GM12878 (cell line): ENCODE results near the gene SOBP. TPM values are rescaled to one million over a fixed set of nuclear protein-coding genes. Genes with fewer than 3 reads are reported as not detected.

ENCODE experiments used
- ATAC-seq: fragments of 200-7000 bp; cut with Tn5 transposase; 3 replicates; pipeline ENCODE4 v1.9.1; 2020; ENCODE audit warnings: mild to moderate bottlenecking, moderate library complexity
- BruUV-seq: library from RNA; stranded (reverse); fragments of 400-500 nt; replicated peaks from 2 replicates; lab custom pipeline; 2021; lab: Mats Ljungman, UMichigan
- CTCF ChIA-PET: fragments of 300-600 bp; sonication (Branson Sonifier 250); formaldehyde crosslinking; extraction: SDS; loops from one replicate; lab custom pipeline; 2021; ENCODE audit warnings: inconsistent platforms; lab: Yijun Ruan, JAX
- POLR2A ChIA-PET: fragments of 350-600 bp; formaldehyde crosslinking; extraction: SDS; loops from one replicate; lab custom pipeline; 2021; ENCODE audit warnings: inconsistent platforms; lab: Charles Lee
- RAD21 ChIA-PET: fragments of 300-600 bp; sonication (Branson Sonifier 250); formaldehyde crosslinking; loops from one replicate; lab custom pipeline; 2023; ENCODE audit warnings: antibody characterized with exemption; ENCODE audit not compliant: unreplicated experiment; lab: Charles Lee
- SMC1A ChIA-PET: fragments of 300-600 bp; sonication (Branson Sonifier 250); formaldehyde crosslinking; loops from one replicate; lab custom pipeline; 2023; ENCODE audit not compliant: unreplicated experiment, uncharacterized antibody; lab: Charles Lee
- DNase-seq: peaks from one replicate; pipeline ENCODE4 v3.0.0-alpha.2; 2011; ENCODE audit warnings: low read depth, low spot score
- FAIRE-seq: peaks from 3 replicates; lab custom pipeline; 2011; peaks lifted over from hg19 to GRCh38; lab: Jason Lieb, UNC
- H2AFZ ChIP-seq: 2 replicates; pipeline ENCODE4 v1.6.0; 2011; ENCODE audit warnings: low read depth, low read length, control low read depth; ENCODE audit not compliant: control insufficient read depth
- H3K27ac ChIP-seq: 2 replicates; pipeline ENCODE4 v1.5.1; 2011; ENCODE audit warnings: control low read depth; ENCODE audit not compliant: control insufficient read depth, insufficient read depth
- H3K27me3 ChIP-seq, 2 experiments: replicated peaks in 1 of 2; 2 replicates each; pipeline versions ENCODE4 v1.6.0 to v1.6.1; 2011; ENCODE audit warnings: low read length in 1 of 2; ENCODE audit not compliant: control insufficient read depth in 2 of 2, insufficient read depth in 2 of 2
- H3K36me3 ChIP-seq, 2 experiments: 2 replicates each; pipeline ENCODE4 v1.5.1; 2011; ENCODE audit warnings: low read length in 1 of 2; ENCODE audit not compliant: control insufficient read depth in 2 of 2, insufficient read depth in 2 of 2
- H3K4me1 ChIP-seq: 2 replicates; pipeline ENCODE4 v1.6.1; 2011; ENCODE audit warnings: mild to moderate bottlenecking, low read length, moderate library complexity, mixed read lengths; ENCODE audit not compliant: control insufficient read depth, insufficient read depth
- H3K4me2 ChIP-seq: 2 replicates; pipeline ENCODE4 v1.6.0; 2011; ENCODE audit warnings: control low read depth; ENCODE audit not compliant: control insufficient read depth, insufficient read depth
- H3K4me3 ChIP-seq: fragments of 200-600 bp; sonication (generic); 2 replicates; pipeline ENCODE4 v1.5.1; 2016
- H3K79me2 ChIP-seq: 2 replicates; pipeline ENCODE4 v1.6.0; 2011; ENCODE audit warnings: low read length; ENCODE audit not compliant: control insufficient read depth, insufficient read depth
- H3K9ac ChIP-seq: 2 replicates; pipeline ENCODE4 v1.8.0; 2011; ENCODE audit warnings: low read length, control low read depth, mixed read lengths; ENCODE audit not compliant: control insufficient read depth, insufficient read depth
- H3K9me3 ChIP-seq: replicated peaks from 3 replicates; pipeline ENCODE4 v1.5.1; 2011; ENCODE audit warnings: mild to moderate bottlenecking, low read length; ENCODE audit not compliant: control insufficient read depth, insufficient read depth
- H4K20me1 ChIP-seq: 2 replicates; pipeline ENCODE4 v1.6.0; 2011; ENCODE audit not compliant: control insufficient read depth, insufficient read depth
- CHD4 ChIP-seq: fragments of 200-600 bp; sonication (generic); IDR thresholded peaks from 2 replicates; pipeline ENCODE4 v1.6.1; 2016; ENCODE audit warnings: mild to moderate bottlenecking
- EZH2 ChIP-seq: IDR thresholded peaks from 2 replicates; pipeline ENCODE4 v1.6.1; 2012; ENCODE audit warnings: low read depth, mild to moderate bottlenecking, control low read depth, inconsistent platforms, low read length, borderline replicate concordance; ENCODE audit not compliant: control insufficient read depth
- MEF2B ChIP-seq: fragments of 450-650 bp; IDR thresholded peaks from 2 replicates; pipeline ENCODE4 v1.6.1; 2018; ENCODE audit warnings: mild to moderate bottlenecking, moderate library complexity; ENCODE audit not compliant: partially characterized antibody, poor library complexity, severe bottlenecking
- PBX3 ChIP-seq: IDR thresholded peaks from 2 replicates; pipeline ENCODE4 v1.6.1; 2011; ENCODE audit warnings: mild to moderate bottlenecking, low read depth, low read length, moderate library complexity; ENCODE audit not compliant: insufficient replicate concordance
- SIX5 ChIP-seq: IDR thresholded peaks from 2 replicates; pipeline ENCODE4 v1.6.1; 2011; ENCODE audit warnings: mild to moderate bottlenecking, low read depth, low read length, moderate library complexity; ENCODE audit not compliant: severe bottlenecking
- SUZ12 ChIP-seq: fragments of 200-600 bp; sonication (generic); IDR thresholded peaks from one replicate; pipeline ENCODE4 v1.6.1; 2018; ENCODE audit warnings: antibody characterized with exemption, mild to moderate bottlenecking; ENCODE audit not compliant: unreplicated experiment
- USF2 ChIP-seq: IDR thresholded peaks from 2 replicates; pipeline ENCODE4 v1.6.1; 2011; ENCODE audit warnings: low read depth, low read length, improper control_type of control experiment, borderline replicate concordance
- ZBTB33 ChIP-seq: fragments of 450-650 bp; IDR thresholded peaks from 2 replicates; pipeline ENCODE4 v1.6.1; 2017; ENCODE audit warnings: mild to moderate bottlenecking
- ZSCAN29 ChIP-seq: fragments of 450-650 bp; IDR thresholded peaks from 2 replicates; pipeline ENCODE4 v1.6.1; 2017; ENCODE audit warnings: mild to moderate bottlenecking, moderate library complexity
- WGBS: methylation state at CpG from one replicate; pipeline ENCODE4 v1.1.6; 2016; ENCODE audit warnings: low lambda C conversion rate; ENCODE audit not compliant: insufficient replicate concordance, insufficient coverage; ENCODE audit errors: missing lambda C conversion rate; 5-methylcytosine and 5-hydroxymethylcytosine counted together
- in situ Hi-C: fragments of 300-500 bp; cut with MboI; formaldehyde crosslinking; loops from 9 replicates; pipeline ENCODE4 v1.14.3; 2018; ENCODE audit warnings: mixed read lengths
- intact Hi-C: fragments of 100-400 bp; cut with micrococcal nuclease; formaldehyde crosslinking; loops from one replicate; pipeline ENCODE4 v1.14.2; 2022; ENCODE audit not compliant: unreplicated experiment
- polyA plus RNA-seq, 11 experiments: library from polyadenylated mRNA; depleted of rRNA in 4 of 11; unstranded in 6 of 11; stranded (reverse) in 5 of 11; fragments of >200 nt; fragmentation: Nextera tagmentation in 4 of 11; fragmentation: Illumina TruSeq in 1 of 11; extraction: Ambion mirVana in 4 of 11; extraction: Trizol in 1 of 11; gene quantifications; 1 replicate in 1 of 11; 2 replicates in 10 of 11; pipeline versions ENCODE4 v1.2.1 to v1.2.3, GENCODE V29; 2011 to 2016; ENCODE audit warnings: inconsistent platforms in 2 of 11, missing spikeins in 2 of 11, low read depth in 1 of 11
- total RNA-seq, 4 experiments: library from RNA; depleted of rRNA in 3 of 4; stranded (reverse); fragments of >200 nt in 3 of 4; fragmentation: Illumina TruSeq in 1 of 4; extraction: Trizol in 1 of 4; gene quantifications; 2 replicates each; pipeline versions ENCODE4 v1.2.1 to v1.2.3, GENCODE V29; 2013 to 2021
- TF ChIP-seq, protein P1 (sequence below): fragments of 450-650 bp; IDR thresholded peaks from 2 replicates; pipeline ENCODE4 v1.6.1; 2017; ENCODE audit warnings: mild to moderate bottlenecking, moderate library complexity
- TF ChIP-seq, protein P2 (sequence below), 3 experiments: IDR thresholded peaks in 2 of 3; conservative IDR thresholded peaks in 1 of 3; 2 replicates each; pipeline ENCODE4 v1.5.1; 2011; ENCODE audit warnings: low read depth in 3 of 3, low read length in 3 of 3, mild to moderate bottlenecking in 3 of 3, control low read depth in 2 of 3, moderate library complexity in 2 of 3, inconsistent platforms in 1 of 3, mixed read lengths in 1 of 3; ENCODE audit not compliant: control insufficient read depth in 2 of 3, insufficient read depth in 1 of 3; ENCODE audit errors: extremely low read depth in 1 of 3

Gene SOBP
- total and polyA plus RNA-seq, 10 of the 15 experiments (the other 5 are each of a cell fraction or from before 2014, with no cell fraction given): 0.49 to 1.9 (median 0.78) TPM

DNA sequence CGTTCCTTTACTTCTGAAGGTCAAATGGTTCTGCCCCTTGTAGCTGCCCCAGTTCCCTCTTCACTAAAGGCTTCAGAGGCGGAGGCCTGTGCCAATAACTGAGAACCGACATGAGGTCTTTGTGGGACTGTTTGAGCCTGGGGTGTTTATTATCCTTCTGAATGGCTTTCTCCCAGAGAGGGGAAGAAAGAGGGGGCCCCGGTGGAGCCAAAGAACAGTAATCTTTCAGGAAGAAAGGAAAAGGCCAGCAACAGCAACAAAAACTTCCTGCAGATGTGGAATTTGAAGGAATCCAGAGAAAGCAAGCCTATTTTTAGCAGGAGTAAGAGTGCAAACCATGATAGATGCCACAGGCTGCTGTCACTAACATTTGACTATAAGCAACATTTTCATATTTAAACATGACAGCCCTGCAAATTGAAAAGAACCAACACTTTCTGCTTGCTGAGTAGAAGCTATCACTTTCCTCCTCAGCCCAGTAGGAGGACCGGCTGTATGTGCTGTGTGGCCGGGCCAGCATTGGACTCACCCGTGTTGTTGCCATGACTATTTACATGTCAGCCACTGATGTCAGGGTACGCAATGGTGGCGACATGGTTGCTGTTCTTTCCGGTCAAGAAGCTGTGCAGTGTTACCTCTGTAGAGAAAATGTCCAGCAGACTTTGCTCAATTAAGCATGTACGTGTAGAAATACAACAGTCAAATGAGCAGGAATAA, 121.3 kb downstream of the SOBP start:
- no peaks in the 10 kb centered on the region for H4K20me1 ChIP-seq
- CTCF ChIA-PET: interaction anchor here (1.0 kb wide), 1 partner anchor 116 kb away, joined by 3 read pairs; no protein-coding TSS in a partner anchor
- no peak overlapping the region for H3K27ac ChIP-seq
- H3K36me3 ChIP-seq: no peaks in the 10 kb centered on the region
- POLR2A ChIA-PET: no interaction called here
- no peaks in the 10 kb centered on the region for H3K4me1 ChIP-seq
- H3K4me3 ChIP-seq: no peak overlapping the region
- SMC1A ChIA-PET: interaction anchor here (1.1 to 1.6 kb wide), 2 partner anchors 11 to 63 kb away, joined by 3 to 6 read pairs; no protein-coding TSS in a partner anchor
- H3K27me3 ChIP-seq: no peaks in the 10 kb centered on the region; a peak in 2 of 4 replicates
- H3K79me2 ChIP-seq: no peaks in the 10 kb centered on the region
- H3K9ac ChIP-seq: no peak overlapping the region
- BruUV-seq: no TSS peak
- no peak overlapping the region for H3K4me2 ChIP-seq
- no peak for ATAC-seq
- RAD21 ChIA-PET: no interaction called here
- no peak for FAIRE-seq
- intact Hi-C loops (no loop called here), in situ Hi-C loops (no loop called here)
- 69% methylated on average over 11 of the region's 11 CpGs for WGBS
- H3K9me3 ChIP-seq: no peaks in the 10 kb centered on the region
- no peak for DNase-seq
- no peak overlapping the region for H2AFZ ChIP-seq
- no peak for TF ChIP-seq SIX5
- no peak for TF ChIP-seq ZBTB33
- TF ChIP-seq ZSCAN29: no peak
- no peak for TF ChIP-seq CHD4
- TF ChIP-seq MEF2B: no peak
- no peak for TF ChIP-seq SUZ12
- TF ChIP-seq, protein P1, sequence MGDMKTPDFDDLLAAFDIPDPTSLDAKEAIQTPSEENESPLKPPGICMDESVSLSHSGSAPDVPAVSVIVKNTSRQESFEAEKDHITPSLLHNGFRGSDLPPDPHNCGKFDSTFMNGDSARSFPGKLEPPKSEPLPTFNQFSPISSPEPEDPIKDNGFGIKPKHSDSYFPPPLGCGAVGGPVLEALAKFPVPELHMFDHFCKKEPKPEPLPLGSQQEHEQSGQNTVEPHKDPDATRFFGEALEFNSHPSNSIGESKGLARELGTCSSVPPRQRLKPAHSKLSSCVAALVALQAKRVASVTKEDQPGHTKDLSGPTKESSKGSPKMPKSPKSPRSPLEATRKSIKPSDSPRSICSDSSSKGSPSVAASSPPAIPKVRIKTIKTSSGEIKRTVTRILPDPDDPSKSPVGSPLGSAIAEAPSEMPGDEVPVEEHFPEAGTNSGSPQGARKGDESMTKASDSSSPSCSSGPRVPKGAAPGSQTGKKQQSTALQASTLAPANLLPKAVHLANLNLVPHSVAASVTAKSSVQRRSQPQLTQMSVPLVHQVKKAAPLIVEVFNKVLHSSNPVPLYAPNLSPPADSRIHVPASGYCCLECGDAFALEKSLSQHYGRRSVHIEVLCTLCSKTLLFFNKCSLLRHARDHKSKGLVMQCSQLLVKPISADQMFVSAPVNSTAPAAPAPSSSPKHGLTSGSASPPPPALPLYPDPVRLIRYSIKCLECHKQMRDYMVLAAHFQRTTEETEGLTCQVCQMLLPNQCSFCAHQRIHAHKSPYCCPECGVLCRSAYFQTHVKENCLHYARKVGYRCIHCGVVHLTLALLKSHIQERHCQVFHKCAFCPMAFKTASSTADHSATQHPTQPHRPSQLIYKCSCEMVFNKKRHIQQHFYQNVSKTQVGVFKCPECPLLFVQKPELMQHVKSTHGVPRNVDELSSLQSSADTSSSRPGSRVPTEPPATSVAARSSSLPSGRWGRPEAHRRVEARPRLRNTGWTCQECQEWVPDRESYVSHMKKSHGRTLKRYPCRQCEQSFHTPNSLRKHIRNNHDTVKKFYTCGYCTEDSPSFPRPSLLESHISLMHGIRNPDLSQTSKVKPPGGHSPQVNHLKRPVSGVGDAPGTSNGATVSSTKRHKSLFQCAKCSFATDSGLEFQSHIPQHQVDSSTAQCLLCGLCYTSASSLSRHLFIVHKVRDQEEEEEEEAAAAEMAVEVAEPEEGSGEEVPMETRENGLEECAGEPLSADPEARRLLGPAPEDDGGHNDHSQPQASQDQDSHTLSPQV: no peak
- TF ChIP-seq EZH2: no peak
- TF ChIP-seq PBX3: no peak
- TF ChIP-seq, protein P2, sequence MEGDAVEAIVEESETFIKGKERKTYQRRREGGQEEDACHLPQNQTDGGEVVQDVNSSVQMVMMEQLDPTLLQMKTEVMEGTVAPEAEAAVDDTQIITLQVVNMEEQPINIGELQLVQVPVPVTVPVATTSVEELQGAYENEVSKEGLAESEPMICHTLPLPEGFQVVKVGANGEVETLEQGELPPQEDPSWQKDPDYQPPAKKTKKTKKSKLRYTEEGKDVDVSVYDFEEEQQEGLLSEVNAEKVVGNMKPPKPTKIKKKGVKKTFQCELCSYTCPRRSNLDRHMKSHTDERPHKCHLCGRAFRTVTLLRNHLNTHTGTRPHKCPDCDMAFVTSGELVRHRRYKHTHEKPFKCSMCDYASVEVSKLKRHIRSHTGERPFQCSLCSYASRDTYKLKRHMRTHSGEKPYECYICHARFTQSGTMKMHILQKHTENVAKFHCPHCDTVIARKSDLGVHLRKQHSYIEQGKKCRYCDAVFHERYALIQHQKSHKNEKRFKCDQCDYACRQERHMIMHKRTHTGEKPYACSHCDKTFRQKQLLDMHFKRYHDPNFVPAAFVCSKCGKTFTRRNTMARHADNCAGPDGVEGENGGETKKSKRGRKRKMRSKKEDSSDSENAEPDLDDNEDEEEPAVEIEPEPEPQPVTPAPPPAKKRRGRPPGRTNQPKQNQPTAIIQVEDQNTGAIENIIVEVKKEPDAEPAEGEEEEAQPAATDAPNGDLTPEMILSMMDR (IDR thresholded peaks at IDR 0.05 in 2 of 3, conservative IDR thresholded peaks at IDR 0.05 in 1 of 3; ENCODE audit: control insufficient read depth in 2 of 3, extremely low read depth in 1 of 3, insufficient read depth in 1 of 3, low read depth in 3 of 3, low read length in 3 of 3): no peak
- no peak for TF ChIP-seq USF2
